Omental fat pad (tissue), 4 donors: ENCODE data around the gene ANKRD39. TPM values are rescaled to one million over a fixed set of nuclear protein-coding genes. Genes with fewer than 3 reads are reported as not detected.

Experiments used
- ATAC-seq: fragments of 150-250 bp; one replicate; pipeline ENCODE4 v1.9.1; 2016; ENCODE audit warnings: mild to moderate bottlenecking, moderate library complexity; ENCODE audit not compliant: low FRiP score
- DNase-seq: peaks from one replicate; pipeline ENCODE4 v3.0.0-alpha.2; 2019; ENCODE audit warnings: low spot score
- CTCF ChIP-seq, 3 donors: fragments of 450-650 bp; IDR thresholded peaks; one replicate each; pipeline ENCODE4 v1.5.1; 2016 to 2017; ENCODE audit warnings: antibody characterized with exemption in 3 of 3, mild to moderate bottlenecking in 3 of 3, moderate library complexity in 2 of 3
- total RNA-seq, 4 donors: library from RNA; depleted of rRNA; stranded (reverse); fragments of >200 nt; gene quantifications; one replicate each; pipeline ENCODE4 v1.1.0, GENCODE V29; 2016

The ANKRD39 gene
- total RNA-seq, 4 donors from 2014 or later: 6.6 to 15.3 (median 10.3) TPM

GRCh38 chr2:96898641-96899412 lies 41.0 kb upstream of the ANKRD39 start:
- ATAC-seq: peak; percentile 34
- DNase-seq: no peak
- no peak for TF ChIP-seq CTCF (IDR thresholded peaks at IDR 0.05)

GRCh38 chr2:96898135-96898505 lies 40.3 kb upstream of the ANKRD39 start:
- DNase-seq: no peak
- ATAC-seq: no peak
- no peak for TF ChIP-seq CTCF (IDR thresholded peaks at IDR 0.05)

GRCh38 chr2:96897491-96898134 lies 39.8 kb upstream of the ANKRD39 start:
- TF ChIP-seq CTCF (IDR thresholded peaks at IDR 0.05): no peak
- peak; percentile 73 for ATAC-seq
- no peak for DNase-seq

- ATAC-seq (peak; percentile 64), DNase-seq (no peak)
- no peak for TF ChIP-seq CTCF (IDR thresholded peaks at IDR 0.05)
These were observed 38.2 kb upstream of the ANKRD39 start for GRCh38 chr2:96895746-96896651.

- ATAC-seq (peak; percentile 23), DNase-seq (no peak)
- no peak for TF ChIP-seq CTCF (IDR thresholded peaks at IDR 0.05)
These were observed 37.4 kb upstream of the ANKRD39 start for GRCh38 chr2:96895032-96895745.

- no peak for DNase-seq
- ATAC-seq: no peak
- no peak for TF ChIP-seq CTCF (IDR thresholded peaks at IDR 0.05)
These were observed 36.3 kb upstream of the ANKRD39 start for GRCh38 chr2:96894151-96894531.
